Measurements from ENCODE around the gene POPDC2.
"Not testable (repeated sequence)": the region's sequence is repeated elsewhere in the genome, so short reads cannot be mapped to it uniquely, and the experiment has no call there.

Gene POPDC2

GRCh38 chr3:119597548-119598288 lies 62.7 kb downstream of the POPDC2 start, which contains the start of gene PLA1A:
Gene PLA1A, plus strand, starts transcription at chr3:119597885. Its CDS starts 29 bp downstream, at chr3:119597914.
- H3K4me3 ChIP-seq (ENCODE audit: low read length): no peak within 1 kb of the TSS
- peak within 1 kb of the TSS; percentile 24 for H3K9ac ChIP-seq (ENCODE audit: low read length)
- no peaks in the 10 kb centered on the region for H3K9me3 ChIP-seq (ENCODE audit: control insufficient read depth, low read length)
- no peaks in the 10 kb centered on the region for H3K27me3 ChIP-seq (ENCODE audit: control insufficient read depth, insufficient read depth, low read length)
- no peaks in the 10 kb centered on the region for H3K4me1 ChIP-seq (ENCODE audit: control insufficient read depth, insufficient read depth, low read length)
- H3K36me3 ChIP-seq (ENCODE audit: control insufficient read depth, insufficient read depth, low read length): no peaks in the 10 kb centered on the region

- H3K36me3 ChIP-seq (ENCODE audit: control insufficient read depth, insufficient read depth, low read length): no peaks in the 10 kb centered on the region
- H3K9me3 ChIP-seq (ENCODE audit: control insufficient read depth, low read length): no peaks in the 10 kb centered on the region
- H3K27me3 ChIP-seq (ENCODE audit: control insufficient read depth, insufficient read depth, low read length): no peaks in the 10 kb centered on the region
- no peak overlapping the region for H3K4me3 ChIP-seq (ENCODE audit: low read length)
- no peaks in the 10 kb centered on the region for H3K4me1 ChIP-seq (ENCODE audit: control insufficient read depth, insufficient read depth, low read length)
- no peak overlapping the region for H3K9ac ChIP-seq (ENCODE audit: low read length)
These were observed 64.0 kb downstream of the POPDC2 start for GRCh38 chr3:119596398-119596797.

- Histone ChIP-seq H3K9ac (ENCODE audit: low read length) (no peak overlapping the region), H3K4me3 (ENCODE audit: low read length) (no peak overlapping the region), H3K36me3 (ENCODE audit: control insufficient read depth, insufficient read depth, low read length) (no peaks in the 10 kb centered on the region), H3K9me3 (ENCODE audit: control insufficient read depth, low read length) (no peaks in the 10 kb centered on the region), H3K4me1 (ENCODE audit: control insufficient read depth, insufficient read depth, low read length) (no peaks in the 10 kb centered on the region), H3K27me3 (ENCODE audit: control insufficient read depth, insufficient read depth, low read length) (no peaks in the 10 kb centered on the region)
These were observed 64.6 kb downstream of the POPDC2 start for GRCh38 chr3:119595639-119596334.

DNA sequence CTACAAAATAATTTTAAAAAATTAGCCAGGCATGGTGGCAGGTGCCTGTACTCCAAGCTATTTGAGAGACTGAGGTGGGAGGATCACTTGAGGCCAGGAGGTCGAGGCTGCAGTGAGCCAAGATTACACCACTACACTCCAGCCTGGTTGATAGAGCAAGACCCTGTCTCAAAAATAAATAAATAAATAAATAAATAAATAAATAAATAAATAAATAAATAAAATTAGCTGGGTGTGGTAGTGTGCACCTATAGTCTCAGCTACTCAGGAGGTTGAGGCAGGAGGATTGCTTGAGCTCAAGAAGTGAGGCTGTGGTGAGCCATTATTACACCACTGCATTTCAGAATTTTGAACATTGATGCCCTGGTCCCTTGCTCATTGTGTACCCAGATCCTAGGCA lies 65.5 kb downstream of the POPDC2 start:
- H3K4me3 ChIP-seq (ENCODE audit: low read length): not testable (repeated sequence)

GRCh38 chr3:119594066-119594465 lies 66.3 kb downstream of the POPDC2 start:
- H3K27me3 ChIP-seq (ENCODE audit: control insufficient read depth, insufficient read depth, low read length): no peaks in the 10 kb centered on the region
- no peak overlapping the region for H3K9ac ChIP-seq (ENCODE audit: low read length)
- H3K9me3 ChIP-seq (ENCODE audit: control insufficient read depth, low read length): no peaks in the 10 kb centered on the region
- H3K36me3 ChIP-seq (ENCODE audit: control insufficient read depth, insufficient read depth, low read length): no peaks in the 10 kb centered on the region
- no peaks in the 10 kb centered on the region for H3K4me1 ChIP-seq (ENCODE audit: control insufficient read depth, insufficient read depth, low read length)
- no peak overlapping the region for H3K4me3 ChIP-seq (ENCODE audit: low read length)

More for the DNA sequence above, 65.5 kb downstream of the POPDC2 start:
- H3K4me1 ChIP-seq (ENCODE audit: control insufficient read depth, insufficient read depth, low read length); H3K9me3 ChIP-seq (ENCODE audit: control insufficient read depth, low read length); H3K27me3 ChIP-seq (ENCODE audit: control insufficient read depth, insufficient read depth, low read length); H3K36me3 ChIP-seq (ENCODE audit: control insufficient read depth, insufficient read depth, low read length); H3K9ac ChIP-seq (ENCODE audit: low read length): not testable (repeated sequence)

- H3K4me1 ChIP-seq (ENCODE audit: control insufficient read depth, insufficient read depth, low read length): no peaks in the 10 kb centered on the region
- no peaks in the 10 kb centered on the region for H3K36me3 ChIP-seq (ENCODE audit: control insufficient read depth, insufficient read depth, low read length)
- no peaks in the 10 kb centered on the region for H3K9me3 ChIP-seq (ENCODE audit: control insufficient read depth, low read length)
- H3K9ac ChIP-seq (ENCODE audit: low read length): no peak overlapping the region
- no peaks in the 10 kb centered on the region for H3K27me3 ChIP-seq (ENCODE audit: control insufficient read depth, insufficient read depth, low read length)
- H3K4me3 ChIP-seq (ENCODE audit: low read length): no peak overlapping the region
These were observed 67.5 kb downstream of the POPDC2 start for GRCh38 chr3:119592861-119593260.

Data from mucosa of stomach (tissue), 1 donor.